Right lobe of liver (tissue), 4 donors: ENCODE measurements around the gene KRTAP2-4.

Experiments
- CTCF ChIP-seq, 4 donors: fragments of 200-600 bp in 3 of 4; fragments of 450-650 bp in 1 of 4; IDR thresholded peaks; one replicate each; pipeline versions ENCODE4 v1.5.1 to v1.8.0; 2016 to 2022; ENCODE audit warnings: antibody characterized with exemption in 4 of 4, mild to moderate bottlenecking in 2 of 4
- POLR2A ChIP-seq: fragments of 450-650 bp; IDR thresholded peaks from one replicate; pipeline ENCODE4 v1.6.1; 2017; ENCODE audit warnings: antibody characterized with exemption, mild to moderate bottlenecking
- donor health status: DM: no; HTN: no; CAD: no.
- donor health status: DM: no; HTN: no; CAD: no.
- donor health status: DM: no; HTN: yes; CAD: no.

DNA sequence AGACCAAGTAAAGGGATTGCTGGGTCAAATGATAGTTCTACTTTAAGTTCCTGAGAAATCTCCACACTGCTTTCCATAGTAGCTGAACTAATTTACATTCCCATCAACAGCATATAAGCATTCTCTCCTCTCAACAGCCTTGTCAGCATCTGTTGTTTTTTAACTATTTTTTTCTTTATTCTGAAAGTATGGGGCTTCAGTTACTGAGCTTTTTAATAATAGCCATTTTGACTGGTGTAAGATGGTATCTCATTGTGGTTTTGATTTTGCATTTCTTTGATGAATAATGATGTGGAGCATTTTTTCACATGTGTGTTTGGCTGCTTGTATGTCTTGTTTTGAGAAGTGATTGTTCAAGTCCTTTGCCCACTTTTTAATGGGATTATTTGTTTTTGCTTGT lies 13.1 kb downstream of the KRTAP2-4 start:
- TF ChIP-seq POLR2A (no peak), CTCF (IDR thresholded peaks at IDR 0.05) (no peak)
